Ectodermal cell (in vitro differentiated cells): ENCODE results near the gene IL1RAPL2.
"Not testable (repeated sequence)": the region's sequence is repeated elsewhere in the genome, so short reads cannot be mapped to it uniquely, and the experiment has no call there.

ENCODE experiments used
- H3K27ac ChIP-seq: 2 replicates; pipeline ENCODE4 v1.7.0; 2013; ENCODE audit warnings: mild to moderate bottlenecking, low read depth, low read length; ENCODE audit not compliant: insufficient read depth, poor library complexity, severe bottlenecking
- H3K27me3 ChIP-seq: 2 replicates; pipeline ENCODE4 v1.7.0; 2013; ENCODE audit warnings: mild to moderate bottlenecking, low read length; ENCODE audit not compliant: insufficient read depth, control insufficient read depth, poor library complexity, severe bottlenecking
- H3K36me3 ChIP-seq: one replicate; pipeline ENCODE4 v1.7.0; 2013; ENCODE audit warnings: low read length; ENCODE audit not compliant: control insufficient read depth, insufficient read depth
- H3K4me1 ChIP-seq: one replicate; pipeline ENCODE4 v1.7.0; 2013; ENCODE audit warnings: low read length; ENCODE audit not compliant: control insufficient read depth, insufficient read depth
- H3K4me3 ChIP-seq: 2 replicates; pipeline ENCODE4 v1.7.0; 2013; ENCODE audit warnings: low read depth, low read length, control low read depth; ENCODE audit not compliant: insufficient read depth
- H3K9me3 ChIP-seq: 2 replicates; pipeline ENCODE4 v1.7.0; 2013; ENCODE audit warnings: mild to moderate bottlenecking, low read length, moderate library complexity; ENCODE audit not compliant: control insufficient read depth
- WGBS, 2 experiments: methylation state at CpG; one replicate each; pipeline ENCODE4 v1.1.7; 2013; ENCODE audit warnings: missing lambda C conversion rate in 2 of 2; 5-methylcytosine and 5-hydroxymethylcytosine counted together

IL1RAPL2 gene

GRCh38 chrX:104914686-104915085 lies 348.7 kb downstream of the IL1RAPL2 start:
- H3K4me1 ChIP-seq, H3K27ac ChIP-seq, H3K36me3 ChIP-seq, H3K9me3 ChIP-seq, H3K4me3 ChIP-seq, H3K27me3 ChIP-seq: not testable (repeated sequence)
- 96% methylated on average over 3 of the region's 5 CpGs; no CpG with 5 or more reads in 1 of the 2 experiments for WGBS, 2 experiments

- Histone ChIP-seq H3K4me1 (no peaks in the 10 kb centered on the region), H3K36me3 (no peaks in the 10 kb centered on the region), H3K4me3 (no peak overlapping the region), H3K27me3 (no peaks in the 10 kb centered on the region), H3K27ac (no peak overlapping the region), H3K9me3 (no peaks in the 10 kb centered on the region)
- 78% methylated on average over 1 of the region's 1 CpG; no CpG with 5 or more reads in 1 of the 2 experiments for WGBS, 2 experiments
Measured at GRCh38 chrX:104918122-104918521, 352.1 kb downstream of the IL1RAPL2 start.

GRCh38 chrX:104921584-104922205 lies 355.7 kb downstream of the IL1RAPL2 start:
- no peaks in the 10 kb centered on the region for H3K36me3 ChIP-seq
- H3K4me1 ChIP-seq = no peaks in the 10 kb centered on the region
- H3K4me3 ChIP-seq = no peak overlapping the region
- no peaks in the 10 kb centered on the region for H3K27me3 ChIP-seq
- no peak overlapping the region for H3K27ac ChIP-seq
- H3K9me3 ChIP-seq = no peaks in the 10 kb centered on the region
- WGBS, 2 experiments = 95% methylated on average over 9 of the region's 9 CpGs

- WGBS, 2 experiments = 8 to 9% methylated on average over 5 to 6 of the region's 7 CpGs
- Histone ChIP-seq H3K27ac (no peak overlapping the region), H3K36me3 (no peaks in the 10 kb centered on the region)
Measured at GRCh38 chrX:104922206-104922621, 356.2 kb downstream of the IL1RAPL2 start.

GRCh38 chrX:104929324-104929723 lies 363.3 kb downstream of the IL1RAPL2 start:
- WGBS, 2 experiments = 89 to 98% methylated on average over 2 of the region's 2 CpGs
- Histone ChIP-seq H3K4me1 (no peaks in the 10 kb centered on the region), H3K4me3 (no peak overlapping the region), H3K9me3 (no peaks in the 10 kb centered on the region), H3K36me3 (no peaks in the 10 kb centered on the region), H3K27ac (no peak overlapping the region), H3K27me3 (no peaks in the 10 kb centered on the region)

More at GRCh38 chrX:104922206-104922621, 356.2 kb downstream of the IL1RAPL2 start:
- Histone ChIP-seq H3K27me3 (no peaks in the 10 kb centered on the region), H3K9me3 (no peaks in the 10 kb centered on the region), H3K4me3 (no peak overlapping the region), H3K4me1 (no peaks in the 10 kb centered on the region)

GRCh38 chrX:104935581-104935980 lies 369.6 kb downstream of the IL1RAPL2 start:
- Histone ChIP-seq H3K4me3 (no peak overlapping the region), H3K9me3 (no peaks in the 10 kb centered on the region), H3K4me1 (no peaks in the 10 kb centered on the region), H3K36me3 (no peaks in the 10 kb centered on the region), H3K27me3 (no peaks in the 10 kb centered on the region), H3K27ac (no peak overlapping the region)
- WGBS, 2 experiments = 85 to 100% methylated on average over 2 of the region's 2 CpGs

GRCh38 chrX:104953251-104953650 lies 387.3 kb downstream of the IL1RAPL2 start:
- Histone ChIP-seq H3K36me3 (no peaks in the 10 kb centered on the region), H3K9me3 (no peaks in the 10 kb centered on the region), H3K4me1 (no peaks in the 10 kb centered on the region), H3K27me3 (no peaks in the 10 kb centered on the region), H3K4me3 (no peak overlapping the region), H3K27ac (no peak overlapping the region)

- Histone ChIP-seq H3K4me3 (no peak overlapping the region), H3K27me3 (no peaks in the 10 kb centered on the region), H3K9me3 (no peaks in the 10 kb centered on the region), H3K4me1 (no peaks in the 10 kb centered on the region), H3K27ac (no peak overlapping the region), H3K36me3 (no peaks in the 10 kb centered on the region)
- 85 to 93% methylated on average over 1 of the region's 1 CpG for WGBS, 2 experiments
Measured at GRCh38 chrX:104961926-104962325, 395.9 kb downstream of the IL1RAPL2 start.

GRCh38 chrX:104968241-104968640 lies 402.2 kb downstream of the IL1RAPL2 start:
- Histone ChIP-seq H3K27ac (no peak overlapping the region), H3K4me1 (no peaks in the 10 kb centered on the region), H3K36me3 (no peaks in the 10 kb centered on the region), H3K27me3 (no peaks in the 10 kb centered on the region), H3K4me3 (no peak overlapping the region), H3K9me3 (no peaks in the 10 kb centered on the region)

- Histone ChIP-seq H3K4me1 (no peaks in the 10 kb centered on the region), H3K4me3 (no peak overlapping the region), H3K36me3 (no peaks in the 10 kb centered on the region), H3K27me3 (no peaks in the 10 kb centered on the region), H3K27ac (no peak overlapping the region), H3K9me3 (no peaks in the 10 kb centered on the region)
- 93 to 100% methylated on average over 1 of the region's 1 CpG for WGBS, 2 experiments
Measured at GRCh38 chrX:104972737-104973136, 406.7 kb downstream of the IL1RAPL2 start.

GRCh38 chrX:104987063-104987462 lies 421.1 kb downstream of the IL1RAPL2 start:
- Histone ChIP-seq H3K27me3 (no peaks in the 10 kb centered on the region), H3K27ac (no peak overlapping the region), H3K9me3 (no peaks in the 10 kb centered on the region)

More at GRCh38 chrX:104987063-104987462, 421.1 kb downstream of the IL1RAPL2 start:
- H3K4me3 ChIP-seq = no peak overlapping the region
- no peaks in the 10 kb centered on the region for H3K36me3 ChIP-seq
- H3K4me1 ChIP-seq = no peaks in the 10 kb centered on the region
